Kidney epithelial cell (primary cell): Measurements from ENCODE around the gene HSPG2. TPM values are rescaled to one million over a fixed set of nuclear protein-coding genes. Genes with fewer than 3 reads are reported as not detected.

Experiments used
- DNase-seq: peaks from one replicate; pipeline ENCODE4 v3.0.0-alpha.2; 2010; ENCODE audit warnings: low read depth
- H3K27me3 ChIP-seq: 2 replicates; pipeline ENCODE4 v1.6.0; 2011; ENCODE audit warnings: low read length; ENCODE audit not compliant: control insufficient read depth, insufficient read depth
- H3K36me3 ChIP-seq: 2 replicates; pipeline ENCODE4 v1.5.1; 2011; ENCODE audit warnings: low read length; ENCODE audit not compliant: control insufficient read depth, insufficient read depth
- H3K4me3 ChIP-seq: 2 replicates; pipeline ENCODE4 v1.5.1; 2011; ENCODE audit warnings: low read depth, mild to moderate bottlenecking, control low read depth, low read length
- CTCF ChIP-seq: IDR thresholded peaks from 2 replicates; pipeline ENCODE4 v1.5.1; 2011; ENCODE audit warnings: mild to moderate bottlenecking, moderate library complexity, low read length, control low read depth, inconsistent platforms; ENCODE audit not compliant: insufficient read depth, poor library complexity, severe bottlenecking
- total RNA-seq: library from RNA; depleted of rRNA; stranded (reverse); fragments of >200 nt; gene quantifications from 2 replicates; pipeline ENCODE4 v1.2.3, GENCODE V29; 2015

Gene HSPG2
- total RNA-seq, 1 donor from 2014 or later: 122 TPM

DNA sequence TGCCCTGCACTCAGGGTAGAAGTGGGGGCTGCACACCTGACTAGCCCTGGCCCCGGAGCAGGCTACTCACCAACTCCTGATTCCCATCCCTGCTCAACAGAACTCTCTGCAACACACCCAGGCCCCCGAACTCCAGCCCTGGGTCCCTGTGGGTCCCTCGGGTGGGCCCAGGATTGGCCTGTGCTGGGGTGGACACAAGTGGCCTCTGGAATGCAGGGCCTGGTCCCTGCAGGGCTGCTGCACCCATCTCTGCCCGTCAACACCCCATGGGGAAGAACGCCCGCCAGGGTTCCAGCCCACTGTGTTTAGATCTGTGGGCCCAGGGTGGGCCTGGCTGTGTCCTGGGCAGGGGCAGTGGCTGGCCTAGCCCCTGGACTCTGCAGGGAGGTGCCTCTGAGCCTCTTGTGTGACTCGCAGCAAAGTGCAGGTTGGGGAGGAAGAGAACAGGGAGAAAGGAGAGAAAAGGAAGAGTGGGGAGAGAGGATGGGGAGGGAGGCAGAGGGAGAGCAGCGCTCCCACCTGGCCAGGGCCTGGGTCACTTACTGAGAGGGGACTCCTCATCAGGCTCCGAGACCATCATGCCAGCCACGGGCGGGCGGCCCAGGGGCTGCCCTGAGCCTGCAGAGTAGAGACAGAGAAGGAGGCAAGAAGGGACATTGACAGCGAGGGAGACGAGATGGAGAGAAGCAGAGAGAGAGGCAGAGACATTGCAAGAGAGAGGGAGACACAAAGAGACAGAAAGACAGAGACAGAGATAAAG, 43.9 kb downstream of the HSPG2 start:
- H3K36me3 ChIP-seq: peaks cover 1% of the 10 kb centered on the region
- no peak for TF ChIP-seq CTCF
- DNase-seq: no peak
- no peaks in the 10 kb centered on the region for H3K27me3 ChIP-seq
- no peak overlapping the region for H3K4me3 ChIP-seq

GRCh38 chr1:21891621-21892479, 45.3 kb downstream of the HSPG2 start:
- TF ChIP-seq CTCF: no peak
- Histone ChIP-seq H3K27me3 (no peaks in the 10 kb centered on the region), H3K36me3 (peaks cover 3% of the 10 kb centered on the region), H3K4me3 (no peak overlapping the region)
- DNase-seq: no peak

GRCh38 chr1:21891081-21891480, 46.0 kb downstream of the HSPG2 start:
- Histone ChIP-seq H3K36me3 (peaks cover 3% of the 10 kb centered on the region), H3K4me3 (no peak overlapping the region), H3K27me3 (no peaks in the 10 kb centered on the region)
- no peak for DNase-seq
- no peak for TF ChIP-seq CTCF

GRCh38 chr1:21888500-21888899, 48.6 kb downstream of the HSPG2 start:
- TF ChIP-seq CTCF: no peak
- no peak for DNase-seq
- Histone ChIP-seq H3K36me3 (peaks cover 5% of the 10 kb centered on the region), H3K4me3 (no peak overlapping the region), H3K27me3 (no peaks in the 10 kb centered on the region)

GRCh38 chr1:21887796-21888195, 49.3 kb downstream of the HSPG2 start:
- DNase-seq: no peak
- Histone ChIP-seq H3K27me3 (no peaks in the 10 kb centered on the region), H3K4me3 (no peak overlapping the region), H3K36me3 (peaks cover 5% of the 10 kb centered on the region)
- TF ChIP-seq CTCF: no peak
